CD4-positive, alpha-beta T cell treated with Interleukin-6 at 100 ng/mL for 8 hours (primary cell): ENCODE measurements around the gene HTRA3.

Source experiments
- DNase-seq: peaks from one replicate; pipeline ENCODE4 v3.0.0-alpha.2; 2020; ENCODE audit warnings: mixed read lengths, low spot score

The HTRA3 gene

GRCh38 chr4:8266508-8266907 is 3.0 kb upstream of the HTRA3 start:
- no peak for DNase-seq

GRCh38 chr4:8267077-8267476 is 2.5 kb upstream of the HTRA3 start:
- no peak for DNase-seq

- DNase-seq = no peak
Observed at GRCh38 chr4:8268211-8268610, 1.3 kb upstream of the HTRA3 start.

GRCh38 chr4:8268901-8269534 is 536 bp upstream of the HTRA3 start:
- DNase-seq = no peak

GRCh38 chr4:8270418-8270771 is 841 bp downstream of the HTRA3 start:
- no peak for DNase-seq

GRCh38 chr4:8270912-8271815 is 1.6 kb downstream of the HTRA3 start:
- no peak for DNase-seq

GRCh38 chr4:8271821-8272220 is 2.3 kb downstream of the HTRA3 start:
- DNase-seq = no peak

GRCh38 chr4:8272472-8273428 is 3.2 kb downstream of the HTRA3 start:
- DNase-seq = no peak

GRCh38 chr4:8273450-8273849 is 3.9 kb downstream of the HTRA3 start:
- no peak for DNase-seq

GRCh38 chr4:8274066-8274652 is 4.6 kb downstream of the HTRA3 start:
- no peak for DNase-seq

- no peak for DNase-seq
Observed at GRCh38 chr4:8274765-8275547, 5.4 kb downstream of the HTRA3 start.

GRCh38 chr4:8275548-8275910 is 6.0 kb downstream of the HTRA3 start:
- no peak for DNase-seq

GRCh38 chr4:8276358-8277240 is 7.0 kb downstream of the HTRA3 start:
- DNase-seq = no peak

GRCh38 chr4:8277356-8278008 is 7.9 kb downstream of the HTRA3 start:
- no peak for DNase-seq

GRCh38 chr4:8278009-8278395 is 8.4 kb downstream of the HTRA3 start:
- no peak for DNase-seq

GRCh38 chr4:8278421-8279287 is 9.1 kb downstream of the HTRA3 start:
- no peak for DNase-seq

- DNase-seq = no peak
Observed at GRCh38 chr4:8279321-8280157, 10.0 kb downstream of the HTRA3 start.
